Measurements from ENCODE around the gene CCNYL1.
"Not testable (repeated sequence)": the region's sequence is repeated elsewhere in the genome, so short reads cannot be mapped to it uniquely, and the experiment has no call there.

Gene CCNYL1

GRCh38 chr2:207698301-207698700, 13.1 kb upstream of the CCNYL1 start:
- DNase-seq = peak; percentile 54 to 58 (median 55)

- DNase-seq = peak; percentile 48 to 60 (median 50)
These were observed 7.4 kb upstream of the CCNYL1 start for GRCh38 chr2:207704078-207704477.

- DNase-seq = peak in 2 of 3 donors; percentile 37 to 45
These were observed 6.8 kb upstream of the CCNYL1 start for GRCh38 chr2:207704671-207705070.

GRCh38 chr2:207706936-207707860, 4.2 kb upstream of the CCNYL1 start:
- peak in 2 of 3 donors; percentile 26 to 49 for DNase-seq

GRCh38 chr2:207711750-207712530, 500 bp downstream of the CCNYL1 start:
- peak; percentile 52 to 76 (median 58) for DNase-seq

- no peak for DNase-seq
These were observed 4.6 kb downstream of the CCNYL1 start for GRCh38 chr2:207716056-207716455.

GRCh38 chr2:207718521-207718920, 7.1 kb downstream of the CCNYL1 start:
- no peak for DNase-seq

GRCh38 chr2:207719008-207719407, 7.6 kb downstream of the CCNYL1 start:
- no peak for DNase-seq

- not testable (repeated sequence) for DNase-seq
These were observed 8.2 kb downstream of the CCNYL1 start for GRCh38 chr2:207719655-207720054.

- DNase-seq = no peak
These were observed 9.2 kb downstream of the CCNYL1 start for GRCh38 chr2:207720517-207721187.

GRCh38 chr2:207722773-207723424, 11.5 kb downstream of the CCNYL1 start:
- no peak for DNase-seq

GRCh38 chr2:207723425-207723787, 12.0 kb downstream of the CCNYL1 start:
- not testable (repeated sequence) for DNase-seq

- DNase-seq = no peak
These were observed 12.7 kb downstream of the CCNYL1 start for GRCh38 chr2:207724113-207724512.

- no peak for DNase-seq
These were observed 14.6 kb downstream of the CCNYL1 start for GRCh38 chr2:207725873-207726578.

- no peak for DNase-seq
These were observed 15.8 kb downstream of the CCNYL1 start for GRCh38 chr2:207727261-207727660.

- no peak for DNase-seq
These were observed 18.1 kb downstream of the CCNYL1 start for GRCh38 chr2:207729465-207729998.

- DNase-seq = no peak
These were observed 19.7 kb downstream of the CCNYL1 start for GRCh38 chr2:207731138-207731537.

- no peak for DNase-seq
These were observed 22.3 kb downstream of the CCNYL1 start for GRCh38 chr2:207733597-207734240.

- DNase-seq = peak; percentile 22 to 51 (median 50)
These were observed 22.8 kb downstream of the CCNYL1 start for GRCh38 chr2:207734264-207734635.

- DNase-seq = no peak
These were observed 23.4 kb downstream of the CCNYL1 start for GRCh38 chr2:207734636-207735512.

Measured in suppressor macrophage treated with lipopolysaccharide for 1 hour (primary cell).